ENCODE data around the gene CKB.

Gene CKB

GRCh38 chr14:103538291-103539055, 15.8 kb upstream of the CKB start:
- Histone ChIP-seq H3K9me3 (ENCODE audit: low read length) (no peaks in the 10 kb centered on the region), H3K27me3 (ENCODE audit: insufficient read depth, low read length) (no peaks in the 10 kb centered on the region), H2AFZ (ENCODE audit: low read depth, low read length) (no peak overlapping the region), H3K36me3 (ENCODE audit: insufficient read depth, low read length) (no peaks in the 10 kb centered on the region), H3K4me1 (ENCODE audit: insufficient read depth, low read length) (peaks cover 60% of the 10 kb centered on the region), H3K4me3 (ENCODE audit: low read length) (no peak overlapping the region)

- H3K4me3 ChIP-seq (ENCODE audit: low read length) = no peak overlapping the region
- H3K36me3 ChIP-seq (ENCODE audit: insufficient read depth, low read length) = peaks cover 7% of the 10 kb centered on the region
- no peaks in the 10 kb centered on the region for H3K27me3 ChIP-seq (ENCODE audit: insufficient read depth, low read length)
- H3K4me1 ChIP-seq (ENCODE audit: insufficient read depth, low read length) = peaks cover 51% of the 10 kb centered on the region
- H2AFZ ChIP-seq (ENCODE audit: low read depth, low read length) = no peak overlapping the region
- no peaks in the 10 kb centered on the region for H3K9me3 ChIP-seq (ENCODE audit: low read length)
Measured at GRCh38 chr14:103537175-103537990, 14.8 kb upstream of the CKB start.

- peaks cover 44% of the 10 kb centered on the region for H3K4me1 ChIP-seq (ENCODE audit: insufficient read depth, low read length)
Measured at GRCh38 chr14:103536693-103537092, 14.1 kb upstream of the CKB start.

GRCh38 chr14:103535891-103536565, 13.4 kb upstream of the CKB start:
- H3K4me3 ChIP-seq (ENCODE audit: low read length) = no peak overlapping the region
- H3K27me3 ChIP-seq (ENCODE audit: insufficient read depth, low read length) = no peaks in the 10 kb centered on the region
- no peak overlapping the region for H2AFZ ChIP-seq (ENCODE audit: low read depth, low read length)
- peaks cover 8% of the 10 kb centered on the region for H3K36me3 ChIP-seq (ENCODE audit: insufficient read depth, low read length)
- H3K9me3 ChIP-seq (ENCODE audit: low read length) = no peaks in the 10 kb centered on the region
- peaks cover 38% of the 10 kb centered on the region for H3K4me1 ChIP-seq (ENCODE audit: insufficient read depth, low read length)

More at GRCh38 chr14:103536693-103537092, 14.1 kb upstream of the CKB start:
- Histone ChIP-seq H3K4me3 (ENCODE audit: low read length) (no peak overlapping the region), H3K27me3 (ENCODE audit: insufficient read depth, low read length) (no peaks in the 10 kb centered on the region), H3K9me3 (ENCODE audit: low read length) (no peaks in the 10 kb centered on the region), H3K36me3 (ENCODE audit: insufficient read depth, low read length) (peaks cover 8% of the 10 kb centered on the region), H2AFZ (ENCODE audit: low read depth, low read length) (no peak overlapping the region)

GRCh38 chr14:103535081-103535890, 12.7 kb upstream of the CKB start:
- Histone ChIP-seq H3K4me3 (ENCODE audit: low read length) (no peak overlapping the region), H3K36me3 (ENCODE audit: insufficient read depth, low read length) (peaks cover 10% of the 10 kb centered on the region), H3K9me3 (ENCODE audit: low read length) (no peaks in the 10 kb centered on the region), H2AFZ (ENCODE audit: low read depth, low read length) (no peak overlapping the region), H3K27me3 (ENCODE audit: insufficient read depth, low read length) (no peaks in the 10 kb centered on the region), H3K4me1 (ENCODE audit: insufficient read depth, low read length) (peaks cover 33% of the 10 kb centered on the region)

- H3K4me3 ChIP-seq (ENCODE audit: low read length) = no peak overlapping the region
- peaks cover 10% of the 10 kb centered on the region for H3K36me3 ChIP-seq (ENCODE audit: insufficient read depth, low read length)
- no peaks in the 10 kb centered on the region for H3K27me3 ChIP-seq (ENCODE audit: insufficient read depth, low read length)
- no peak overlapping the region for H2AFZ ChIP-seq (ENCODE audit: low read depth, low read length)
- peaks cover 35% of the 10 kb centered on the region for H3K4me1 ChIP-seq (ENCODE audit: insufficient read depth, low read length)
- H3K9me3 ChIP-seq (ENCODE audit: low read length) = no peaks in the 10 kb centered on the region
Measured at GRCh38 chr14:103534576-103535061, 12.0 kb upstream of the CKB start.

- peaks cover 10% of the 10 kb centered on the region for H3K36me3 ChIP-seq (ENCODE audit: insufficient read depth, low read length)
- peaks cover 33% of the 10 kb centered on the region for H3K4me1 ChIP-seq (ENCODE audit: insufficient read depth, low read length)
- H3K4me3 ChIP-seq (ENCODE audit: low read length) = no peak overlapping the region
- H2AFZ ChIP-seq (ENCODE audit: low read depth, low read length) = no peak overlapping the region
- no peaks in the 10 kb centered on the region for H3K27me3 ChIP-seq (ENCODE audit: insufficient read depth, low read length)
- no peaks in the 10 kb centered on the region for H3K9me3 ChIP-seq (ENCODE audit: low read length)
Measured at GRCh38 chr14:103533999-103534575, 11.5 kb upstream of the CKB start.

GRCh38 chr14:103533137-103533998, 10.7 kb upstream of the CKB start:
- no peaks in the 10 kb centered on the region for H3K9me3 ChIP-seq (ENCODE audit: low read length)
- peaks cover 10% of the 10 kb centered on the region for H3K36me3 ChIP-seq (ENCODE audit: insufficient read depth, low read length)
- no peak overlapping the region for H3K4me3 ChIP-seq (ENCODE audit: low read length)
- H3K4me1 ChIP-seq (ENCODE audit: insufficient read depth, low read length) = peaks cover 28% of the 10 kb centered on the region
- H3K27me3 ChIP-seq (ENCODE audit: insufficient read depth, low read length) = no peaks in the 10 kb centered on the region
- no peak overlapping the region for H2AFZ ChIP-seq (ENCODE audit: low read depth, low read length)

- Histone ChIP-seq H3K9me3 (ENCODE audit: low read length) (no peaks in the 10 kb centered on the region), H3K4me3 (ENCODE audit: low read length) (no peak overlapping the region), H2AFZ (ENCODE audit: low read depth, low read length) (no peak overlapping the region), H3K4me1 (ENCODE audit: insufficient read depth, low read length) (peaks cover 34% of the 10 kb centered on the region), H3K36me3 (ENCODE audit: insufficient read depth, low read length) (peaks cover 10% of the 10 kb centered on the region), H3K27me3 (ENCODE audit: insufficient read depth, low read length) (no peaks in the 10 kb centered on the region)
Measured at GRCh38 chr14:103532216-103533136, 9.8 kb upstream of the CKB start.

- Histone ChIP-seq H3K4me3 (ENCODE audit: low read length) (no peak overlapping the region), H3K36me3 (ENCODE audit: insufficient read depth, low read length) (peaks cover 10% of the 10 kb centered on the region), H2AFZ (ENCODE audit: low read depth, low read length) (no peak overlapping the region), H3K27me3 (ENCODE audit: insufficient read depth, low read length) (no peaks in the 10 kb centered on the region), H3K9me3 (ENCODE audit: low read length) (no peaks in the 10 kb centered on the region), H3K4me1 (ENCODE audit: insufficient read depth, low read length) (peaks cover 38% of the 10 kb centered on the region)
Measured at GRCh38 chr14:103531421-103532215, 9.0 kb upstream of the CKB start.
